Activated CD4-positive, CD25-positive, alpha-beta regulatory T cell treated with anti-CD3 and anti-CD28 coated beads, Interleukin-2, amount 50 U/mL, for 72 hours (primary cell): ENCODE data around the gene DNAAF2.
A peak's percentile ranks its signal among the peaks of the same experiment; 100 is the strongest.
"Not testable (repeated sequence)": the region's sequence is repeated elsewhere in the genome, so short reads cannot be mapped to it uniquely, and the experiment has no call there.

Source experiments
- DNase-seq: peaks from one replicate; pipeline ENCODE4 v3.0.0; 2021

The DNAAF2 gene

GRCh38 chr14:49634547-49635334 lies at the start of gene DNAAF2:
Gene DNAAF2 (minus strand): TSS chr14:49635244. CDS start chr14:49635149, 95 bp downstream.
- peak; percentile 65 for DNase-seq

GRCh38 chr14:49679271-49679670 lies 44.2 kb upstream of the DNAAF2 start:
- no peak for DNase-seq

GRCh38 chr14:49677643-49678042 lies 42.6 kb upstream of the DNAAF2 start:
- no peak for DNase-seq

GRCh38 chr14:49673586-49673985 lies 38.5 kb upstream of the DNAAF2 start:
- no peak for DNase-seq

- no peak for DNase-seq
Observed at GRCh38 chr14:49670475-49670874, 35.4 kb upstream of the DNAAF2 start.

- DNase-seq, result no peak
Observed at GRCh38 chr14:49659526-49660455, 24.7 kb upstream of the DNAAF2 start.

GRCh38 chr14:49657500-49657899 lies 22.5 kb upstream of the DNAAF2 start:
- not testable (repeated sequence) for DNase-seq

GRCh38 chr14:49654511-49654910 lies 19.5 kb upstream of the DNAAF2 start:
- DNase-seq, result no peak

- DNase-seq, result no peak
Observed at GRCh38 chr14:49653508-49653907, 18.5 kb upstream of the DNAAF2 start.

GRCh38 chr14:49642163-49642562 lies 7.1 kb upstream of the DNAAF2 start:
- DNase-seq, result no peak

- DNase-seq, result no peak
Observed at GRCh38 chr14:49641697-49642129, 6.7 kb upstream of the DNAAF2 start.

- DNase-seq, result no peak
Observed at GRCh38 chr14:49640540-49641417, 5.7 kb upstream of the DNAAF2 start.

GRCh38 chr14:49637534-49638078 lies 2.6 kb upstream of the DNAAF2 start:
- DNase-seq, result no peak

GRCh38 chr14:49636866-49637265 lies 1.8 kb upstream of the DNAAF2 start:
- DNase-seq, result no peak

GRCh38 chr14:49633640-49634546 lies 1.2 kb downstream of the DNAAF2 start:
- peak; percentile 94 for DNase-seq

- DNase-seq, result no peak
Observed at GRCh38 chr14:49623941-49624839, 10.9 kb downstream of the DNAAF2 start.

- no peak for DNase-seq
Observed at GRCh38 chr14:49623387-49623786, 11.7 kb downstream of the DNAAF2 start.

- DNase-seq, result no peak
Observed at GRCh38 chr14:49622022-49622607, 12.9 kb downstream of the DNAAF2 start.

- DNase-seq, result peak; percentile 64
Observed at GRCh38 chr14:49621114-49621881, 13.7 kb downstream of the DNAAF2 start.
